ENCODE measurements around the gene CD81.

DNA sequence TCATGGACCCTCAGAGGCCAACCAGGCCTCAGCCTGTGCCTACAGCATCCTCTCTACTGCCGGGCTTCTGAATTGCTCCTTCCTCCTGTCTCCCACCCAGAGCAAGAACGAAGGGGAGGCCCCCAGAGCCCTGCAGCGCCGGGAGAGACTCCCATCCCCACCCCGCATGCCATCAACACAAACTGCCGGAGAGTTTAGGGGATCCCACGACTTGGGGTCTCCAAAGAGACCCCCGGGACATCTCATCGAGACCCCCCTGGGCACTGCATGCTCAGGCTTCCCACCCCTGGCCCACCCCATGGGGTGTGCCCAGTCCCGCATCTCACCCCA is 8.3 kb upstream of the CD81 start:
- TF ChIP-seq, protein P1, sequence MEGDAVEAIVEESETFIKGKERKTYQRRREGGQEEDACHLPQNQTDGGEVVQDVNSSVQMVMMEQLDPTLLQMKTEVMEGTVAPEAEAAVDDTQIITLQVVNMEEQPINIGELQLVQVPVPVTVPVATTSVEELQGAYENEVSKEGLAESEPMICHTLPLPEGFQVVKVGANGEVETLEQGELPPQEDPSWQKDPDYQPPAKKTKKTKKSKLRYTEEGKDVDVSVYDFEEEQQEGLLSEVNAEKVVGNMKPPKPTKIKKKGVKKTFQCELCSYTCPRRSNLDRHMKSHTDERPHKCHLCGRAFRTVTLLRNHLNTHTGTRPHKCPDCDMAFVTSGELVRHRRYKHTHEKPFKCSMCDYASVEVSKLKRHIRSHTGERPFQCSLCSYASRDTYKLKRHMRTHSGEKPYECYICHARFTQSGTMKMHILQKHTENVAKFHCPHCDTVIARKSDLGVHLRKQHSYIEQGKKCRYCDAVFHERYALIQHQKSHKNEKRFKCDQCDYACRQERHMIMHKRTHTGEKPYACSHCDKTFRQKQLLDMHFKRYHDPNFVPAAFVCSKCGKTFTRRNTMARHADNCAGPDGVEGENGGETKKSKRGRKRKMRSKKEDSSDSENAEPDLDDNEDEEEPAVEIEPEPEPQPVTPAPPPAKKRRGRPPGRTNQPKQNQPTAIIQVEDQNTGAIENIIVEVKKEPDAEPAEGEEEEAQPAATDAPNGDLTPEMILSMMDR (IDR thresholded peaks at IDR 0.05), result no peak
- TF ChIP-seq POLR2A (IDR thresholded peaks at IDR 0.05) (no peak), POLR2AphosphoS5 (IDR thresholded peaks at IDR 0.05) (no peak)
